Inferior parietal cortex (tissue), 1 donor: Measurements from ENCODE around the gene IL1RN.

Experiments
- DNase-seq: peaks from one replicate; pipeline ENCODE4 v3.0.0-alpha.2; 2016; ENCODE audit errors: extremely low spot score

Gene IL1RN

DNA sequence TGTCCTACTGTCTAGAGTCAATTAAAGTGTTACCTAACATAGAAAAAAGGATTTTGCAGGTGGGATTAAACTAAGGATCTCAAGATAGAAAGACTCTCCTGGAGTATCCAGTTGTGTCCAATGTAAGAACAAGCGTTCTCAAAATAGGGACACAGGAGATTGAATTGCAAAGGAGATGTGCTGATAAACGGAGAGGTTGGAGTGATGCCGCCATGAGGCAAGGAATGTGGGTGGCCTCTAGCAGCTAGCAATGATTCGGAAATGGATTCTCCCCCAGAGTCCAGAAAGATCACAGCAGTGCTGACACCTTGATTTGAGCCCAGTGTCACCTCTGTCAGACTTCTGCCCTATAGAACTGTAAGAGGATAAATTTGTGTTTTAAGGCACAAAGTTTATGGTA lies 24.1 kb upstream of the IL1RN start:
- no peak for DNase-seq

DNA sequence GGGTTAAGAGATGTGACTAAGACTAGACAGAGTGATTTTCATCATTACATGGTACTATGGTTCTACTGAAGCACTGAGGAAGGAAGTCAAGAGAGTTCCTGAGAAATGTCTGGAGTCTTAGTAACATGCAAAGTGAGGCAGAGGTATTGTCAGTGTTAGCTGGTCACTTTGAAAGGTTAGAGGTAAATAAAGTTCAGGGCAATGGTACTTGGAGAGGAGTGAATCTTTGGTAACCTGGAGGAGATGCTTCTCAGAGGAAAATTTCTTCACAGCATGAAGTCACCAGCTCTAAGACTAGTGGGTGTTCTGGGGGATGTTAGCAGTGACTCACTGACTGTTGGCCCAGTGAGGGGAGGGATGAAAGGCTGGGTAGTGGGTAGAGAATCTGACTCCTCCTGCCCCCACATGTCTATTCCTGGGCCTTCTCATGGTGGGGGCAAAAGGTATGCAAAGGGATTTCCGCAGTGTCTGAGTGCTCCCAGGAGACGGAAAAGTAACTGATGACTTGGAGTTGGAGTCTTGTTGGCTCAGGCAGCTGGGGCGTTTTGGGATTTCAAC lies 23.3 kb upstream of the IL1RN start:
- no peak for DNase-seq

DNA sequence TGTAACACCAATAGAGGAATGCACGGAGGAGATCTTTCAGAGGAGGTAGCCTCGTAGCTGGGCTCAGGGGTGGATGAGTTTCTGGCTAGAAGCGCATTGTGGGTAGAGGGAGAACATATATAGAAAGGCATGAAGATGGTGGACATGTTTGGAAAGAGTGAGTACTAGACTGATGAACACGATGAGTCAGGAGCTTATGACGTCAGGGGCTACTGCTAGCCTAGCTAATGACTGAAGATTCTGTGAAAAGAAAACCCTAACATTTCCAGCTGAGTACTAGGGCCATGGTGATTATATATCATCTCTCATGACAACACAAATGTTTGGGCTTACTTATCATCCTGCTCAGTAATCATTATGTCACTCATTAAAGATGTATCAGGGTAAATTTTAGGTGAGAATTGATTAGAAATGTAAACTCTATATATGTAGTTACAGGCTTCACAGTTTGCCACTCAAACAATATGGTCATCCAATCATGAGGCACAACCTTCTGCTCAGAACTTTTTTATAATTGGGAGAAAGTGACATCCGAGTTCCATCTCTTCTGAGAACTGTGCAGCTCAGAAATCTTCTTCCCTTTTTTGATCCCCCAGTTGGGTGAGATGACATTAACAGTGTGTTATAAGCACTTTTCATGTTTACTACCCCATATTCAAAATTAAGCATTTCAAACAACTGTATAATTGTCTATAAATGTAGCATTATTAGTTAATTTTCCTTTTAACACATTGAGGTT lies 22.2 kb upstream of the IL1RN start:
- DNase-seq, result no peak

DNA sequence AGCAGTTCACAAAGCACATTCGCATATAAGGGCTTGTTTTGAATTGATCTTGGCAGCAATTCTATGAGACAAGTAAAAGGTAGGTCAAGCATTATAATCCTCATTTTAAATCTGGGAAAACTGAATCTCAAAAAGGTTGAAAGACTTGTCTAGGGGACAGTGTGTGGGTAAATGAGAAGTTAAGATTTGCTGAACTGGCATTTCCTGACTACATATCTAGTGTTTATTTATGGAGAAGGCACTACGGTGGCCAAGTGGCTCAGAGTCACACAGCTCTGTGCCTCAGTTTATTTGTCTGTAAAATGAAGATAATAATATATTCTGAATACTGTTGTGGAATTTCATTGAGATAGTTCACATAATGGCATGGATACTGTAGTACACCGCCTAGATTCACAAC lies 16.3 kb upstream of the IL1RN start:
- DNase-seq, result no peak

DNA sequence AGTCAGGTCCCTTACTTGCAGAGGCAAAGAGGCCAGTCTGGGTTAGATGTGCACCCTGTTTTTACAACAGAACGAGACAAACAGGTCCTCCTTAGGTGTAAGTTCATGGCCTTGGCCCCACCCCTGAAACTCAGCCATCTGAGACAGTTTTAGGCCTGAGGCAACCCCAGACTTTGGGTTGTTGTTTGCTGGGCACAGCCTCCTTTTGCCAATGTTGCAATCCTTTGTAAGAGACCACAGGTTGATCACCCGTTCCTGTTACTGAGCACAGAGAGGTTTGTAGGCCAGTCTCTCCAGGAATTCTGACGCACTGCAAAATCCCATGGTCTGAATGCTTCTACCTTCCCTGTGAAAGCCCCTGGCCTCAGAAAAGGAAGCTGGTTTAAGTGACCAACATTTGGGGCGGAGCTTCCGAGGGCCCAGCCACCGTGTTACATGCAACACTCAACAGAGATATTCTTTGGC lies 15.5 kb upstream of the IL1RN start:
- no peak for DNase-seq

DNA sequence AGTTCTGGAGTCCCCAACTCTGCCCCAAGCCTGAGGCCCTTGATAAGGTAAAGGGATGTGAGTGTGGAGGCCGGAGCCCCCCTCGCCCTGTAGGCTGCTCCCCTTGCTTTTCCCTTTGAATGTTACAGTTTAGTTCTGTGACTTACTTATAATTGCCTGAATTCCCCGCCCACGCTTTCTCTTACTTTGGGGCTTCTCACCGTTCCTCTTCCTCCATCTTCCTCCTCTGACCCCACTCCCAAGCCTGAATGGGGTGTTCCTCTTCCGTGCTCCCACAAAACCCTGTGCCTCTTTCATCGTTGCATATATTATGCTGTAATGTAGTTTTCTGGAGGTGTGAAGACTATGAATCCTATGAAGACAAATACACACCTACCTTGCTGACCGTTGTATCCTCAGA lies 15.0 kb upstream of the IL1RN start:
- no peak for DNase-seq

DNA sequence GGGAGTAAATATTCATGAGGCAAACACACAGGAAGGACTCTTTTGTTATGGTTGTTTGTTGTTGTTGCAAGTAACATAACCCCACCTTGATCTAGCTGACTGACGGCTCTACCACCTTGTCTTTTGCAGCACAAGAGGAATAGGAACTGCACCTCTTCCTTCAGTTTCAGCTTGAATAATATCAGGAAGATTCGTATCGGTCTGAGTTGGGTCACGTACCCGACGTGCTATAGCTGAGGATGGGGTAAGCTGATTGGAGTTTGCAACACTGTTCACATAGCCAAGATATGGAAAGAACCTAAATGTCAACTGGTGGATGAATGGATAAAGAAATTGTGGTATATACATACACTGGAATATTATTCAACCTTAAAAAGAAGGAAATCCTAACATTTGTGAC lies 14.5 kb upstream of the IL1RN start:
- DNase-seq, result no peak

DNA sequence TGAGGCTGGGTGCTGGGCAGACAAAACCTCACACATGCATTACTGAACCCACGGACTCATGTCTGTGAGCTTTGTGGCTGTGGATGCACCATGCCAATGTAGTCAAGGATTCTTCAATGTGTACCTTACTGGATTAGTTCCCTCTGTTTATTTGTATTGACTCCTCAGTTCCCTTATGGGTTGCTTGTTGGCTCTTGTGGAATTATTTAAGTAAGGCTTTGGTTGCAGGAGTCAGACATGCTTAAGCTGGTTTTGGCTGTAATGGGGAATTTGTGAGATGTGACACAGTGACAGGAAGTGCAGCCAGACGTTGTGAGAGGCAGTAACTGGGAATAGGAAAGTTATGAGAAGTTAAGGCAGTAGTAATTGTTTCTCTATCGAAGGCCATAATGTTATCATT lies 13.6 kb upstream of the IL1RN start:
- no peak for DNase-seq

DNA sequence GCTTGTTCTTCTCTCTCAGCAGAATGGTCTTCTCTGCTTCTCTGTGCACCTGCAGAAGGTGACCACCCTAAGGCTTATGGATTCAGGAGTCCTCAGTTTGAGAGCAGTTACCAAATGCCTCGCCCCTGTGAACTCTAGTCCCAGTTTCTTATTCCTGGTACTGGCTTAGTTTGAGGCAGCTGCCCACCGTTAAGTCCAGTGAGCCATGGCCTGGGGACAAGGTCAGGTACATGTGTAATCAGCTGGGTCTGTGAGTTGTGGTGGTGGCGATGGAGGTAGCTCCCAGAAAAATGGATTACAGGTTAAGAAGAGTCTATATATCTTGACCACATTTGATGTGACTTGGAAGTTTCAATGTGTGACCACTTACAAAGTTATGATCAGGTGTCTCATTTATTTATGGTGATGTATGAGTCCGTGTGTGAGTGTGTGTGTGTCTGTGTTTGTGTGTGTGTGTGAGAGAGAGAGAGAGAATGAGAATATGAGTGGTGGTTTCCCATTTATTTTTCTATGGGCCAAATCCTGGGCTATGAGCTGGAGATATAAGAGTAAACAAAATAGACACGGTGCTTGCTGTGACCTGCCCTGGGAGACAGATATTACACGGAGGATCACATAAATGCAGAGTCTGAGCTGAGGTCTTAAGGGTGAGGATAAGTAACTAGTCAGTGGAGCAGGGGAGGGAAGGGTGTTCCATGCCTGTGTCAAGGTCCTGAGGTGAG lies 13.0 kb upstream of the IL1RN start:
- DNase-seq, result no peak

DNA sequence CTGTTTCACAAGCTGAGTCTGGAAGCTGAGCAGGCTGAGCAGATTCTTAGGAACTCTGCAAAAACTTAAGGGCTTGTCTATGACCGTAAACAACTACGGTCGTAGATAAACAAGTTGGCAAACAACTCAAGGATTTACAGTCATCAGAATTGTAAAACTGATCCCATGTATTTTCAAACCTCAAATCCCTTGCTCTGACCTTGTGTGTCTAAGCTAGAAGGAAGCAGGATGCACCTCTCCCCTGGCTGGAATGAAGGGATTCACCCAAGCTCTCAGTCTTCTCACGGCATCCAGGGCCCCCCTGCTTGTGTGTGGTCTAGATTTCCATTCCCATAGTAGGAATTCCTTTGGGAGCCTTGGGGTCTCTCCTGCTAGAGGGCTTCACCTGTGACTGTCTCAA lies 12.4 kb upstream of the IL1RN start:
- no peak for DNase-seq

DNA sequence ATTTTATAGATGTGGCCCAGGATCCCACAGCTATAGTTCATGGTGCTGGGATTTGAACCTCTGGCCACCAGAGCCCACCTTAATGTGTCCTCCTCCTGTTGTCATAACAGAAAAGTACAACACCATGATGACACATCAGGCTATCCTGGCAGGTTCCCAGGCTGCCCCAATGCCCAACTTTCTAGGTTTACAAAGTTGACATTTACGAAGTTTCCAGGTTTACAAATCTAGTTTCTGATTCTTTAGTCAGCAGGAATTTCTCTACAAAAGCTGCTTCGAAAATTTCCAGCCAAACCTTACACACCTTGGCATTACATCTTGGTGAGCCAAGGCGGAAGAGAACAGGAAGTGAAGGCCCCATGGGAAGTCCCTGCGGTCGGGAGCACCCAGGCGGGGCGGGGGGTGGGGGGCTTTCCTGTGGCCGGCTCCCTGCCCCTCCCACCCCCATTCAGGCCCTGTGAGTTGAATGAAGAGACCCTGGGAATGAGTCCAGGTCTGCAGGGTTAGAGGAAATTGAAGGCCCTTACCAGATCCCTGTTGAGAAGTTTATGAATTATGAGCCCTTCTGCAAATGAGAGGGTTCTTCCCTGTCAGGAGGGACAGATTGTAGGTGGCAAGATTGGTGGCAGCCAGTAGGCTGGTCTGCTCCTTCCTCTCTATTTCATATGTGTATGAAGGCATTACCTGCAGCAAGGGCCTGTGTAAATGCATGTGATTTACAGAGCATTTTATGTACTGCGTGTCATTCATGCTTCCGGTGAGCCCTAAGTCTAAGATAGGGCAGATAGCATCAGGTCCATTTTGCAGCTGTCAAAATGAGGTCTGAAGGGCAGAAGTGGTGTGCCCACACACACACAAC lies 11.1 kb upstream of the IL1RN start:
- no peak for DNase-seq

DNA sequence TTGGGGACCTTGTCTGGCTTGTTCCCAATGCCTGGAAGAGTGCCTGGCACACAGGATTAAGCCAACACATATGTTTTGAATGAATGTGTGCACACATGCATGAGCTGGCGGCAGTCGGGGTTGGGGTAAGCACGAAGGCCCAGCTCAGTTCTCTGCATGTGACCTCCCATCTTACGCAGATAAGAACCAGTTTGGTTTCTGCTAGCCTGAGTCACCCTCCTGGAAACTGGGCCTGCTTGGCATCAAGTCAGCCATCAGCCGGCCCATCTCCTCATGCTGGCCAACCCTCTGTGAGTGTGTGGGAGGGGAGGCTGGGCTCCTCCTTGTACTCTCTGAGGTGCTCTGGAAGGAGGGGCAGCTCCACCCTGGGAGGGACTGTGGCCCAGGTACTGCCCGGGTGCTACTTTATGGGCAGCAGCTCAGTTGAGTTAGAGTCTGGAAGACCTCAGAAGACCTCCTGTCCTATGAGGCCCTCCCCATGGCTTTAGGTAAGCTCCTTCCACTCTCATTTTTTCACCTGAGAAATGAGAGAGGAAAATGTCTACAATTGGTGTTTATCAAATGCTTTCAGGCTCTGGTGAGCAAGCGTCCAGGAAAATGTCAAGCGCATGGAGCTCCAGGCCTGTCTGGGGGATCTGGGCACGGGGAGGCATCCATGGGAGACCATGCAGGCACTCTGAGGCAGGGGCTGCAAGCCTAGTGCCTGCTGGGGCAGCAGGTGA lies 9.7 kb upstream of the IL1RN start:
- no peak for DNase-seq

DNA sequence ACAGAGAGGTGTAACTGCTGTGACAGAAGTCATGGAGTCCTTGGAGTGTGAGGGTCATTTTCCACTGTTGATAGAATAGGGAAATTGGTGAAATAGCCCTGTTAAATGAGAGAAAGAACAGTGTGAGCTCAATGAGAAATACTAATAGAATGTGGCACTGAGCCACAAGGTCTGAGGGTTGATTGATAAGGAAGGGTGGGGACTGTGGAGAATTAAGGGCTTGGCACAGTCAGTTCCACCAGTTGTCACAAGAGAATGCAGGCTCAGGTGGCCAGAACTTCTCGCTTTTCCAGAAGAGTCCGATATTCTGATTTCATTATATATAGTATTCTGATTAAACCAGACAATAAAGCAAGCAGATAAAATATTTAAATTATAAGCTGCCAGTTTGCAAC lies 9.1 kb upstream of the IL1RN start:
- DNase-seq, result no peak

DNA sequence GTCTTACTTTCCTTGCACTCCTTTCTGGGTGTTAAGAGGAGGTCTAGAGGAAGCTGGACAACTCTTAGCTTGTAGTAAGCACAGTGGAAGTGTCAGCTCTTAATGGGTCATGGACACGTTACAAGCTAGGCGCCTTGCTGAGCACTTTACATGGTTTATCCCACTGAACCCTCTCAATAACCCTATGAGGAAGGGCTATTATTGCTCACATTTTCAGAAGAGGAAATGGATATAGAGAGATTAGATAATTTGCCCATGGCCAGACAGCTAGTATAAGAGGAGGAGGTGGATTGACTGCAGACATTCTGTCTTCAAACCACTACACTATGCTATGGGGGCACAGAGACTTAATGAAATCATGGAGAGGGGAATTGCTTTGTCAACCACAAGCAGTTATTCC lies 8.3 kb upstream of the IL1RN start:
- no peak for DNase-seq

DNA sequence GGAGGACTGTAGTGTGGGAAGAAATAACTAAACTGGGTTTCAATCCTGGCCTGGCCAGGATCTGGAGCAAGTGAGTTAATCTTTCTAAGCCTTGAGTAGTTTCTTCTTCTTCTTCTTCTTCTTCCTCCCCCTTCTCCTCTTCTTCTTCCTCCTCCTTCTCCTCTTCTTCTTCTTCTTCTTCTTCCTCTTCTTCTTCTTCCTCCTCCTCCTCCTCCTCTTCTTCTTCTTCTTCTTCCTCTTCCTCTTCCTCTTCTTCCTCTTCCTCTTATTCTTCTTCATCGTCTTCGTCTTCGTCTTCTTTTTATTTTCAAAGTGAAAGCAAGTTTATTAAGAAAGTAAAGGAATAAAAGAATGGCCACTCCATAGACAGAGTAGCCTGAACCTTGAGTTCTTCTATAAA lies 6.5 kb upstream of the IL1RN start:
- no peak for DNase-seq

DNA sequence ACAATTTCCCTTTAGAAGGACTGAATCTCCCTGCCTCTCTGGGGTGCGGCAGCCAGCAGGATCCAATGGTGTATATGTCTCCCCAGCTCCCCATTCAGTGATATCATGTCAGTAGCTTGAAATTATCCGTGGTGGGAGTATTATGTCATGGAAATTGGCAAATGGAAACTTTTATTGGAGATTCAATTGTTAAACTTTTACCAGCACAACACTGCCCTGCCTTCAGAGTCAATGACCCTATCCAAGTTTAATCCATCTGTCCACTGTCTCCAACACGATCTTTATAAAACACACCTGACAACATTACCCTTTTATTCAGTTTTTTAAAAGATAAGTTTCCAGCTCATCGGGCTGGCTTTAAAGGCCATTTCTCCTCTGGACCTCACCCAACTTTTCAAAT lies 5.0 kb upstream of the IL1RN start:
- DNase-seq, result no peak

DNA sequence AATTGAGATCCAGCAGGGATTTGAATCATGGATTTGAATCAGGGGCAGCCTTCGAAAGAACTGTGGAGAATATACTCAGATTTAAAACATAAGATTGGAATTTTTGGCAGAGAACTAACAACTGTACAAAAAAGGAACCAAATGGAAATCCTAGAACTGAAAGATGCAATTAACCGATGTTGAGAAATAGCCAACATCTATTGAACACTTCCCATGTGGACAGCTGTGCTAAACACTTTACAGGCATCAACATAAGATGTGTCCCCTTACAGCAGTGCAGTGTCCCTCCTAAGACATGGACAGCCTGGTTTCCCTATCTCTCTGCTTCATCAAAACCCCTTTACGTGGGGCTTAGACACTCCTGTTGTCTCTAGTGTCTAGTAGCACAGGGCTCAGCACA lies 3.7 kb upstream of the IL1RN start:
- DNase-seq, result no peak

DNA sequence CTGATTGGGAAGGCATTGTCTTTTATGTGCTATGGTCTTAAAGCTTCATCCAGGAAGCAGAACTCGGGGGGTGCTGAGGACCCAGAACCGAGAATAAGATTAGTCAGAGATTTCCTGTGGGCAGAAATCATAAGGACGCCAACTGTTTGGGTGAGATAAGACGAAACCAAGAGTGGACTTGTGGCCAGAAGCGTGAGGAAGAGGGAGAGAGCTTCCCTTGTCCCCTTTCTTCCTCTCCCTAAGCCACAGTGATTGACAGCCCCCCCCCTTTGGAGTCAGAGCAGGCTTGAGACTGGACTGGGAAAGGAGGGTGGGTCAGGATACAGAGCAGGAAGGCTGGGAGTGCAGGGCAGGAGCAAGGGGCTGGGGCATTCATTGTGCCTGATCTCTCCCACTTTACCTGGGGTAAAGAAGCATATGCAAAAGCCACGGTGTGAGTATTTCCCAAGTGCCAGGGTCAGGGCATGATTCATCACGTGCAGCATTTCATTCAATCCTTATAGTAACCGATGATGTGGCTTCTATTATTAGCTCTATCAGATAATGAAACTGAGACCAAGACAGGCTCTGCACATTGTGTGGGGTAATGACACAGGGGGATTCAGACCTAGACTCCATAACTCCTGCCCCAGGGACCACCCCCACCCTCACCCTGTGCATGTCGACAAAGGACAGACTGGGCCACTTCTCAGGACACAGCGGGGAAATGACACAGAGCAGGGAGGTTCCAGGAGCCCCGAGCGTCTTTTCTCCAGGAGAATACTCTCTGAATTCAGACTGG lies 3.0 kb upstream of the IL1RN start:
- no peak for DNase-seq

DNA sequence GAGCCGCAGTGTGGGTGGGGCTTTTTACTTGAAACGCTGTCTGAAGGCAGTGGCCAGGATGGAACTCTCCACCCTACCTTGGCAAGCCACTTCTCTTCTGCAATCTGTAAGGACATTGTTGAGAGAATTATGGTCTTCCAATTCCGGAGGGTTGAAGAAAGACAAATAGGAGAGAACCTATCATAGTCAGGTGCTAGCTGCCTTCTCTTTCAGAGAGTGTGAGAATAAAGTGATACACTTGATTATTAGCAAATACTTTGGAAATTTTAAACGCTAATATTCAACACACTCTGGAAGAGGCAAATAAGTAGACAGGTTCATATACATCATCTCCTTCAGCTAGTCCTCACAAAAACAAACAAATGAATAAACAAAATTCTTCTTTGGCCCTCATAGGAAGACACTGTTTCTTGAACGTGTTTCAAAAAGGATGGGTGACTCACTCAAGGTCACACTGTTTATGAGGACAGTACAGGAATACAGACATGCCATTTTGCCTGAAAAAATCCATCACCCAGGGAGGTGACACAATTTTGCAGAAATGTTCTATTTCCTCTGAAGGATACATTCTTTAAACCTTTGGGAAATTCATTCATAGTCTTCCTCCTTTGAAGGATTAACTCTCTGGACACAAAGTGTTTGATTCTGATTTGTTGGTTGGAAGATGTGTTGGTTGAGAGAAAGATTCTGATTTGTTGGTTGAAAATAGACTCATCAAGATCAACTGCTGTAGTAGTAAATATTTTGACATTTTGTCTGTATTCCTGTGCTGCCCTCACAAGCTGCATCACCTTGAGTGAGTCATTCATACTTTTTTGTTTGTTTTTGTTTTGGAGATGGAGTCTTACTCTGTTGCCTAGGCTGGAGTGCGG lies 2.2 kb upstream of the IL1RN start:
- DNase-seq, result no peak
